ENCODE measurements around the gene SIRT7.

GRCh38 chr17:81899514-81900166 is 18.3 kb downstream of the SIRT7 start:
- no peak for TF ChIP-seq POLR2A (IDR thresholded peaks at IDR 0.05; ENCODE audit: low read depth, low read length)
- no peak for TF ChIP-seq TAF1 (IDR thresholded peaks at IDR 0.05; ENCODE audit: low read depth, low read length)
- TF ChIP-seq SPI1 (IDR thresholded peaks at IDR 0.05; ENCODE audit: low read depth, low read length) = no peak
- TF ChIP-seq PAX5 (IDR thresholded peaks at IDR 0.05; ENCODE audit: insufficient read depth, low read length, severe bottlenecking) = no peak
- no peak for TF ChIP-seq POLR2AphosphoS5 (IDR thresholded peaks at IDR 0.05; ENCODE audit: low read depth, low read length)

Data from GM12891 (cell line).